Choroid plexus epithelial cell (primary cell): ENCODE data around the gene CCSER1.

ENCODE experiments used
- DNase-seq: peaks from one replicate; pipeline ENCODE4 v3.0.0-alpha.2; 2010; ENCODE audit warnings: low read depth
- H3K4me3 ChIP-seq: 2 replicates; pipeline ENCODE4 v1.5.1; 2011; ENCODE audit warnings: low read depth, mild to moderate bottlenecking, control low read depth, low read length, moderate library complexity
- CTCF ChIP-seq: conservative IDR thresholded peaks from 2 replicates; pipeline ENCODE4 v1.5.1; 2011; ENCODE audit warnings: low read depth, mild to moderate bottlenecking, control low read depth, inconsistent platforms, low read length, moderate library complexity

CCSER1 gene

GRCh38 chr4:90146306-90146705, 19.1 kb downstream of the CCSER1 start:
- no peak for TF ChIP-seq CTCF
- no peak overlapping the region for H3K4me3 ChIP-seq
- DNase-seq: no peak

DNA sequence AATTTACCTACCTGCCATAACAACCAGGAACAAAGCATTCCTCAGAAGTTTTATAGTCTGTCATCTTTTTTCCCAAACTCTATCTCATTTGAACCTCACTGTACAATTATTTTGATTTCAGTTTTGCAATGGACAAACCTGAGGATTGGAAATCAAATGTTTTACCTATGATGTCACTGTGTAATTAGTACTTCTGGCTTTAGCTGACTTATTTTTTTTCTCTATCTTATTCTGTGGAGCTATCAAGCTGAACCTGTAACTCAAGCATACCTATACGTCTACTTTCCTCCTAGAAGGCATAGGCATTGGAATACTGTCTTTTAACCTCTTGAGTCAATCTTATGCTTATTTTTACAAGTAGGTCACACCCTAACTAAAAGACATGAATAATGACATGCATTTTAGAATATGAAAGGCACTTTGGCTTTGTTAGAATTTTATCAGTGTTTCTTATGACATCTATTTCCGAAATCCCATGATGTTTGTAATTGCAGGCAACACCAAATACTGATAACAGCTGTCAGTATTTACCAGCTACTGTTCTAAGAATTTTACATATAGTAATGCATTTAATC, 21.5 kb downstream of the CCSER1 start:
- no peak overlapping the region for H3K4me3 ChIP-seq
- DNase-seq: no peak
- TF ChIP-seq CTCF: no peak

- H3K4me3 ChIP-seq: no peak overlapping the region
- TF ChIP-seq CTCF: no peak
- no peak for DNase-seq
Measured at GRCh38 chr4:90152024-90152423, 24.8 kb downstream of the CCSER1 start.

- DNase-seq: no peak
- no peak overlapping the region for H3K4me3 ChIP-seq
- TF ChIP-seq CTCF: no peak
Measured at GRCh38 chr4:90159193-90159592, 32.0 kb downstream of the CCSER1 start.

DNA sequence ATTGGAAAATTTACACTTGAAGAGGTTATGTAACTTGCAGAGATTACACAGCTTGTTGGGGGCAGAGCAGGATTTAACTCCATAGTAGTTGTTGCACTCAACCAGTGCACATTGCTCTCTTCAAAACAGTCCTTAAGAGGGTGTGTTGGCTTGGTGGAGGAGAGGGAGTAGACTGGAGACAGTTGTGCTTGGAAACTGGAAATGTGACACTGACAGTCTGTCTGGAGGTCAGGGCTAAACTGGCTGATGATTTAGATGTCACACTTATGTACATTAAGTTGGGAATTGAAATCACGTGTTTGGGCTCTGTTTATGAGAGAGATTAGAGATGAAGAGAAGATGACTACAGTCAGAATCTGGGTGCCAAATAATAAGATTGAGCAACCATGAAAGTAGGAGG, 32.9 kb downstream of the CCSER1 start:
- no peak for TF ChIP-seq CTCF
- no peak overlapping the region for H3K4me3 ChIP-seq
- no peak for DNase-seq

GRCh38 chr4:90162566-90162965, 35.4 kb downstream of the CCSER1 start:
- DNase-seq: no peak
- no peak for TF ChIP-seq CTCF

DNA sequence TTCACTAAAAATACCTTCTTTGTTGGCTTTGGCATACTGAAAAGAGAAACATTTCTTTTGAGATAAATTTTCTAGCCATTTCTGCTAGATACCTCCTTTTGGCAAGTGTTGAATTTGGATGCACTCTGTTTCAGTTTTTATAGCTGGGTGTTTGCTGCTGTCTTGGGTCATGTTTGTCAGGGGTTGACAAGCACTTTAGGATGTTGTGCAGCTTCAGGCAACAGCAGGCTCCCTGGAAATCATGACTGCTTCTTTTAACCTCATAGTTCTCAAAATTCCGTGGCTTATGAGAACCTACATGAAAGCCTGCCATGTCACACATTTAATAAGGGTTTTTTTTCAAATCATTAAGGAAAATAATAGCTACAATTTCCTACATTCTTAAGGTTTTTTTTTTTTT, 36.7 kb downstream of the CCSER1 start:
- H3K4me3 ChIP-seq: no peak overlapping the region
- TF ChIP-seq CTCF: no peak
- DNase-seq: no peak

More at GRCh38 chr4:90162566-90162965, 35.4 kb downstream of the CCSER1 start:
- H3K4me3 ChIP-seq: no peak overlapping the region
